GM21423 (cell line): ENCODE measurements around the gene AEBP2.
"Not testable (repeated sequence)": the region's sequence is repeated elsewhere in the genome, so short reads cannot be mapped to it uniquely, and the experiment has no call there.

Experiments
- ATAC-seq: cut with Tn5 transposase; IDR thresholded peaks from one replicate; pipeline ENCODE4 v1.9.1; 2021; ENCODE audit warnings: mild to moderate bottlenecking, moderate library complexity; ENCODE audit not compliant: unreplicated experiment

AEBP2 gene

GRCh38 chr12:19548834-19549233 is 109.5 kb downstream of the AEBP2 start:
- no peak for ATAC-seq

DNA sequence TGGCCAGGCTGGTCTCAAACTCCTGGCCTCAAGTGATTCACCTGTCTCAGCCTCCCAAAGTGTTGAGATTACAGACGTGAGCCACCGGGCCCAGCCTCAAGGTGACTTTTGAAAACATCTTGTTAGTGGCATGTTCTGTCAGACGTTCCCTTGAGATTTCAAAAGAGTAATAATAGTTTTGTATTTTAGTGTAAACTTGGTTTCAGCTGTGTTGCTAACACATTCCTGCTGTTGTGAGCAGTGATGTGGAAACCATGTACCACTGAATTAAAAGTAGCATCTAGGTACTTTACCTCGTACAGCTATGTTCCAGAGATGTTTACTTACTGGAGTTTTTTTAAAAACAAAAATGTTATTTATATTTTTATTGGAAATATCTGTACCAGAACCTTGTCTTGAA is 111.3 kb downstream of the AEBP2 start:
- ATAC-seq, result no peak

DNA sequence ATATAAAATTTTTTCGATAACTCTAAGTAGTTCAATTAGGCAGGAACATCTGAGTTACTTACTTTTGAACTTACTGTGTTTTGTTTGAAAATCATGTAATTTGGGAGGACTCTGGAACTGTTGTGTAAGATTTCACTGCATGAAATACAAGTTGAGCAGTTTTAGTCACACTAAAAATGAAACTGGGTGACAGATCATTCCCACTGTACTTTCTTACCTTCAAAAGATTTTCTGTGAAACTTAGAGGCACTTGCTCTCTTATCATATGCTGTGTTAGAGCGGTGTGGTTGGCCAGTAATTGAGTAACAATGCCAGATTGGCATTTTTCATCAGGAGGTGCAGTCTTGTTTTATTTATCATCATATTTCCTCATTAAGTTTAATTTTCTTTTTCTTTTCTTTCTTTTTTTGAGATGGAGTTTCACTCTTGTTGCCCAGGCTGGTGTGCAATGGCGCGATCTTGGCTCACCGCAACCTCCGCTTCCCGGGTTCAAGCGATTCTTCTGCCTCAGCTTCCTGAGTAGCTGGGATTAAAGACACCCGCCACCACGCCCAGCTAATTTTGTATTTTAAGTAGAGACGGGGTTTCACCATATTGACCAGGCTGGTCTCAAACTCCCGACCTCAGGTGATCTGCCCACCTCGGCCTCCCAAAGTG is 113.3 kb downstream of the AEBP2 start:
- ATAC-seq, result not testable (repeated sequence)

- ATAC-seq, result no peak
Measured at GRCh38 chr12:19553175-19553574, 113.9 kb downstream of the AEBP2 start.

- ATAC-seq, result no peak
Measured at GRCh38 chr12:19561411-19561961, 122.2 kb downstream of the AEBP2 start.
